NCI-H2107 treated with DMSO at 0.1 percent for 48 hours (cell line): ENCODE results near the gene VWCE.
"Not testable (repeated sequence)": the region's sequence is repeated elsewhere in the genome, so short reads cannot be mapped to it uniquely, and the experiment has no call there.

Source experiments
- DNase-seq: peaks from one replicate; lab custom pipeline; 2025; ENCODE audit not compliant: unreplicated experiment; lab: John Stamatoyannopoulos, UW

Gene VWCE

DNA sequence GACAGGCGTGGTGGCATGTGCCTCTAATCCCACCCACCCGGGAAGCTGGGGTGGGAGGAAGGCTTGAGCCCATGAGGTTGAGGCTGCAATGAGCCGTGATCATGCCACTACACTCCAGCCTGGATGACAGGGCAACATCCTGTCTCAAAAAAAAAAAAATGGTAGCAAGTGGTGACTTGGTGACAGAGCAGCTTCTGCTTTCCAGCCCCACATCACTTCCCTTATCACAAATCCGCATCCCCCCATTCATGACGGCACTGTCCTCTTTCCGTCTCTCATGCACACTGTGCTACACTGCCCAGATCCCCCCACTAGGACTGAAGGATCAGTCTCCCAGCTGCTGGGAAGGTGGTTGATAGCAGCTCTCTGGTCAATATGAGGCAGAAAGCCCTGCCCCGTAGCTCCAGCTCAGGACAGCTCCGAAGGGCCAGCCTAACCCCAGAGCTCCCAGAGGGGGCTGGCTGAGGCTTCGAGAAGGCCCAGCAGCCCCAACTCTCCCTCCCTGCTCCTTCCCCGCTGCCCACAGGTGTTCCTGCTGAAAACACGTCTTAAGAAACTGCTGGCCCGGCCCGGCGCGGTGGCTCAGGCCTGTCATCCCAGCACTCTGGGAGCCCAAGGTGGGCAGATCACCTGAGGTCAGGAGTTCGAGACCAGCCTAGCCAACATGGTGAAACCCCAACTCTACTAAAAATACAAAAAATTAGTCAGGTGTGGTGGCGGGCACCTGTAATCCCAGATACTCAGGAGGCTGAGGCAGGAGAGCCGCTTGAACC is 38.2 kb downstream of the VWCE start:
- no peak for DNase-seq

DNA sequence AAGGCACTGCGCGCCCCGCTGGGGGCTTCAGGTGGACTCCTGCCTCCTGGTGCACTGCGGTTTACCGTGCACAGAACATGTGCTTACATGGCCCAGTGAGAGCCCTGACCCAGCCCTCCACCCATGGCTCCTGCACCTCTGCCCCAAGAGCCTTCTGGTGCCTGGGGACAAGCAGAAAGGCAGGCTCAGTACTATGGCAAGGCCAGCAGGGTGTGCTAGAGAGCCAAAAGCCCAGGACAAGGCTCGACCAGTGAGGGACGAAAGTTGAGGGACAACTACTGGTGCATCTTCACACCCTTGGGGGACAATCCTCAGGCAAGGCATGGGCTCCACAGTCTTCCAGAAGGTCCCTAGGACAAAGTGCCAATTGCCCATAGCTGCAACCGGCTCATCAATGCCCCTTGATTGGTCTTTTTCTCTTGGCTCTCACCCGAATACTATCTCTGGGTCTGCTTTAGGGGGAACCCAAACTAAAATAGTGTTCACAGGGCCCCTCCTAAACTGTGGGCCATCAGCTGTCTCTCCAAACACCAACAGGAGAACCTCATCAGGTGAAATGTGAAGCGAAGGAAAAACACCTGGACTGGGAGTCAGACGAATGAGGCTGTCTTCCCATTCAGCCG is 40.6 kb downstream of the VWCE start:
- DNase-seq, result peak; percentile 50

DNA sequence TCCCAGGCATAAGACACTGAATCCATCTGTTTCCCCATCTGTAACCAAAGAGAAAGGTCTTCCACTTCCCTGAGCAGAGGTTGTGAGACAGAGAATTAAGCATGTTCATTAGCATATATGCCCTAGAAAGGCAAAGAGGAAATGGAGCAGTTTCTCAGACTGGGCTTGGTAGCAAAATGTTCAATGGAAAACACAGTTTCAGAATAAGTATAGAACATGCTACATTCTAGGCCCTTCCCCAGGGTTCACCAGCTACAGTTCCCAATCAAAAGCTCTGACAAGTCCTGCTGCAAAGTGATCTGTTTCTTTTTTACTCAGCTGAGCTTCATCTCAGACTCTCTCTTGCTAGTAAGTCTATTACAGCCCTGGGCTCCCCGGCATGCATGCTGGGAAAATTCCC is 42.8 kb downstream of the VWCE start:
- not testable (repeated sequence) for DNase-seq

DNA sequence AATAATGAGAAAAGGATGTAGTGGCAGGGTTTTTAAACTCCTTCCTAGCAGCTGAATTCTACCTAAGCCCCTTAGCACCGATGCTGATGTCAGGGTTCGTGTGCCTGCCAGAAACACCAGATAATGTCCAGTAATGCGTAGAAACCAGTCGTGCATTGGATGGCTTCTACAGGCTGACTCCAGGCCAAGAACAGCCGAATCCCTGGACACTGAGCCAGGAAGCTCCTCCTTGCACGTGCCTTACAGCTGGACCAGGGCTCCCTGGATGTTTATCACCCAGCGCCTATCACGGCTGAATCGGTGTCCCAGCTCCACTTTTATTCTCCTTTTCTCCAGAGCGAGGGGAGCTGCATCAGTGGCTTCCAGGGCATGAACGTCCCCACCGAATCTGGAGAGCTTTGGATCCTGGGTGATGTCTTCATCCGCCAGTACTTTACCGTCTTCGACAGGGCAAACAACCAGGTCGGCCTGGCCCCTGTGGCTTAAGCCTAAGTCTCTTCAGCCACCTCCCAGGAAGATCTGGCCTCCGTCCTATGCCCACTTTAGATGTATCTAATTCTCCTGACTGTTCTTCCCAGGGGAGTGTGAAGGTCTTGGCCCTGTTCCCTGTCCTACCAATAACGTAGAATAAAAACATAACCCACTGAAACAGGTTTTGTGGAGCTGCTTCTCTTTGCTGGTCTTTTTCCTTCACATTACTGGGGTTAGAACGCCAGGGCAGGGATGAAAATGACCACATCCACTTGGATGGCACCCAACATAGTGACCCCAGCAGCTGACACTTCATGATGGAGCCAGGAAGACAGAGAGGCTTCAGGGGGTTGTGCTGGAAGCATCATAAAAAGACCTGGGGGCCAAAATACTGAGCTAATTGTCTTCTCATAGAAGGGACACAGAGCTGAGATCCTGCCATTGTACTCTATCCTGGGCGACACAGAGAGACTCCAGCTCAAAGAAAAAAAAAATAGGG is 44.0 kb downstream of the VWCE start:
- DNase-seq, result not testable (repeated sequence)

DNA sequence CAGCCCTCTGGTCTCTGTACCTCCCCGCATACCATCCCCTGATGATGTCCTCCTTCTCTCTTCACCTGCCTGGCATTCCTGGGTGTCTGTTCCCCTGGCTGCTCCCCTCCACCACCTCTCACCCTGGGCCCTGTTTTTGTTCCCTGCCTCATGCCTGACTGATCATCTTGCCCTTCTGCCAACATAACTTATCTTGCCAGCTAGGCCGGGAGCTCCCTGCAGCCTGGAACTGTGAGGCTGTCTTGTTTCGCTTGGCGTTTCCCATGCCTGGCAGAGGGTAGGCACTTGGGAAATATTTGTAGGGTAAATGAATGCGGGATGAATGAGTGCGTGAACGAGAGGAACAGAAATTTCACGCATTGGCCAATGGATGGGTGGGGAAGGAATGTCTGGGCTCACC is 45.9 kb downstream of the VWCE start:
- DNase-seq, result not testable (repeated sequence)

DNA sequence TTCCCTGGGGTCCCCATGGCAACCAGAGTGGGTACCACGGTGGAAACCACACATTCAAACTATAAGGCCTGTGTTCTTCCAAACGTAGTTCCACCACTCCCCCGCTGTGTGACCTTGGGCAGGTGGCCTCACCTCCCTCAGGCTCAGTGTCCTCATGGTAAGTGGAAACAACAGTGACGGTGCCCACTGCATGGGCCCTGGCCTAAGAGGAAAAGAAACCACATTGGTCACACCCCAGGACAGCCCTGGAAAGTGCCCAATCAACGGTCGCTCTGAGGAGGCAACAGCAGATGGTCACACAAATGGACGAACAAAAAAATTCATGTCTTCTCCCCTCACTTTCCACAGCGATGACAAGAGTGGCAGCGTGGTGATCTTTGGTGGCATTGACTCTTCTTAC is 47.0 kb downstream of the VWCE start:
- DNase-seq, result not testable (repeated sequence)

DNA sequence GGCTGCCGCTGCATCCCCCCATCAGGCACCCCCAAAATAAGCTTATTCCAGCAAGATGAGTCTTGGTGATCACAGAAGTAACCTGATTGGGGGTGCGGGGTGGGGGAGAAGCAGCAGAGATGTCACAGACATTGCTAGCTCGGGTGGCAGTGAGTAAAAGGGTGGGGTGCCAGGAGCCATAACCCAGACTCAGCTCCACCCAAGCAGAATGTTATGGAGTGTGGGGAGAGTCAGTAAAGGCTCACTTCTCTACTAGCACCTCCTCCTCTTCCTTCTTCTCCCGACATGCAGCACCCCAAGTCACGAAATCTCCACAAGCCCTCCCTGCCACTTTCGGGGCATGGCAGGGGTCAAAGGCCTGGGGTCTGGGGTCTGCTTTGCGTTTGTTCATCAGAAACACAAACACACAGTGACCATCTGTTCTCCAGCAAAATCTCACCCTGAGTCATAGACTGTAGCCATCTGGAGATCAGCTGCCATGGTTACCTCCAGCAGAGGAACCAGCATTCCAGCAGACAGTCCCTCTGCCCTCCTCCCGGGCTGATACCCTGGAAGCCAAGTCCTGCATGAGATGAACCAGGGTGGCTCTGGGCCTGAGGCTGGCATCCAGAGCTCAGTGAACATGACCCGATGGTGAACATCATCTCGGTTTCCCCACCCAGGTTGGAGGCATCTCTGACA is 49.7 kb downstream of the VWCE start:
- not testable (repeated sequence) for DNase-seq

DNA sequence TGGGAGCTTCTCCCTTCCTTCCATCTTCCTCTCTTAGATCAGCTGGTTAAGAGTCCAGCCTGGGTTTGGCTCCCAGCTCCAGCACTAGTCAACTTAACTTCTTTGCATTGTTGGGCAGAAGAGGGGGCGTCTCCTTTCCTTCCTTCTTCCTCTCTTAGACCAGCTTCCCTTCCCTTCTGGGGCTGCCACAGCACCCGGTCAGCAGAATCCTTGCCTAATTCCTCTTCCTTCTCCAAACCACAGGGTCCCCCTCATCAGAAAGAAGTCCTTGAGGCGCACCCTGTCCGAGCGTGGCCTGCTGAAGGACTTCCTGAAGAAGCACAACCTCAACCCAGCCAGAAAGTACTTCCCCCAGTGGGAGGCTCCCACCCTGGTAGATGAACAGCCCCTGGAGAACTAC is 53.6 kb downstream of the VWCE start:
- DNase-seq, result not testable (repeated sequence)

DNA sequence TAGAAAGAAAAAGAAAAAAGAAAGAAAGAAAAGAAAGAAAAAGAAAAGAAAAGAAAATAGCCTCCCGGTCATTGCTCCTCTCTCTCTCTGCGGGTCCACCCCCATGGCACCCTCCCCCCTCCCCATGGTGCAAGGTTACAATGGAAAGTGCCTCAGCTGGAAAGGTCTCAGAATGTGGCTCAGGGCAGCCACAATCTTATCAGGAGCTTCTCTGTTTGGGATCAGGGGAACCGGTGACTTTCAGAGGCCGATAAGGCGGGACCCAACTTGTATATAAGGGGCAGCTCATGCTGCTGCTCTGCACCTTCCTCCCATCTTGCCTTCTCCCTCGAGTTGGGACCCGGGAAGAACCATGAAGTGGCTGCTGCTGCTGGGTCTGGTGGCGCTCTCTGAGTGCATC is 54.2 kb downstream of the VWCE start, which contains the start of gene PGA5:
PGA5 (plus strand) TSS at position 301 of the 400 bp plus-strand sequence; CDS start at position 353, 52 bp downstream.
- DNase-seq, result not testable (repeated sequence)

DNA sequence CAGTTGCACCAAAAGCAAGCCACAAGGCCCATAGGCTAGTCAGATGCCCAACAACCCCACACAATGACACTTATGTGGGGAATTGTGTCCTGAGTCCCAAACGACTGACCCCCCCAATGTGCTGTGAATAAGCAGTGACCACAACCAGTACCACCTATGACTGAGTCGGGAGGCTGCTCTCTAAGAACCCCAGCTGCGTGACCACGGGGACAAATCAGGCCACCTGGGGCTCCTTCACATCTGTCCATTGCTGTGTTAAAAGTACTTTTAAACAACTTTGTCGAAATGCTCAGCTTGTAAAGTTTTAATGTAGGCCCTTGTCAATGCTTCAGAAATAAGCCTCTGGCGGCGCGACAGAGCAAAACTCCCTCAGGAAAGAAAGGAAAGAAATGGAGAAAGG is 54.8 kb downstream of the VWCE start:
- not testable (repeated sequence) for DNase-seq

DNA sequence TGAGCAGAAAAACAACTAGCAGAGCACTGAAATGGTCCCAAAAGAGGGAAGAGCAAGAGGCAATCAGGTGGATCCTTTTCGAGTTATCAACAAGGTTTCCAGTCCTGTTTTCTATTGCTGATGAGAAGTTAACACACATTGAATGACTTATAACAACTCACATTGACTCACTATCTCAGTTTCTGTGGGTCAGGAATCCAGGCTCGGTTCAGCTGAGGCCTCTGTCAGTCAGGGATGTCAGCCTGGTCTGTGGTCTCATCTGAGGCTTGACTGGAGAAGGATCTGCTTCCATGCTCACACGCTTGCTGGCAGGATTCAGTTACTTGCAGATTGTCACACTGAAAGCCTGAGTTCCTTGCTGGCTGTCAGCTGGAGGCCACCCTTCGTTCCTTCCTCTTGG is 58.0 kb downstream of the VWCE start:
- DNase-seq, result not testable (repeated sequence)

DNA sequence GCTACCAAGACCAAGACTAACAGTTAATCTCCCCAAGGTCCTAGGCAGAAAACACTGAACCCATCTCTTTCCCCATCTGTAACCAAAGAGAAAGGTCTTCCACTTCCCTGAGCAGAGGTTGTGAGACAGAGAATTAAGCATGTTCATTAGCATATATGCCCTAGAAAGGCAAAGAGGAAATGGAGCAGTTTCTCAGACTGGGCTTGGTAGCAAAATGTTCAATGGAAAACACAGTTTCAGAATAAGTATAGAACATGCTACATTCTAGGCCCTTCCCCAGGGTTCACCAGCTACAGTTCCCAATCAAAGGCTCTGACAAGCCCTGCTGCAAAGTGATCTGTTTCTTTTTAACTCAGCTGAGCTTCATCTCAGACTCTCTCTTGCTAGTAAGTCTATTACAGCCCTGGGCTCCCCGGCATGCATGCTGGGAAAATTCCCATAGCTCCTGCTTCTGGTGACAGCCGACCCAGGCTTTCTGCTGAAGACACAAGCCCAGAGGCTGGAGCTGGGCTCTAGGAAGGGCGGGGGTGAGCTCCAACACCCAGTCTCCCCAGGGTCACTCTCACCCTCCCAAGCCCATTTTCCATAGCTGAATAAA is 62.5 kb downstream of the VWCE start:
- not testable (repeated sequence) for DNase-seq

DNA sequence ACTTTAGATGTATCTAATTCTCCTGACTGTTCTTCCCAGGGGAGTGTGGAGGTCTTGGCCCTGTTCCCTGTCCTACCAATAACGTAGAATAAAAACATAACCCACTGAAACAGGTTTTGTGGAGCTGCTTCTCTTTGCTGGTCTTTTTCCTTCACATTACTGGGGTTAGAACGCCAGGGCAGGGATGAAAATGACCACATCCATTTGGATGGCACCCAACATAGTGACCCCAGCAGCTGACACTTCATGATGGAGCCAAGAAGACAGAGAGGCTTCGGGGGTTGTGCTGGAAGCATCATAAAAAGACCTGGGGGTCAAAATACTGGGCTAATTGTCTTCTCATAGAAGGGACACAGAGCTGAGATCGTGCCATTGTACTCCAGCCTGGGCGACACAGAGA is 63.5 kb downstream of the VWCE start:
- DNase-seq, result not testable (repeated sequence)

DNA sequence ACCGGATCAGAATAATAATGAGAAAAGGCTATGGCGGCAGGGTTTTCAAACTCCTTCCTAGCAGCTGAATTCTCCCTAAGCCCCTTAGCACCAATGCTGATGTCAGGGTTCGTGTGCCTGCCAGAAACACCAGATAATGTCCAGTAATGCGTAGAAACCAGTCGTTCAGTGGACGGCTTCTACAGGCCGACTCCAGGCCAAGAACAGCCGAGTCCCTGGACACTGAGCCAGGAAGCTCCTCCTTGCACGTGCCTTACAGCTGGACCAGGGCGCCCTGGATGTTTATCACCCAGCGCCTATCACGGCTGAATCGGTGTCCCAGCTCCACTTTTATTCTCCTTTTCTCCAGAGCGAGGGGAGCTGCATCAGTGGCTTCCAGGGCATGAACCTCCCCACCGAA is 64.1 kb downstream of the VWCE start:
- DNase-seq, result not testable (repeated sequence)

DNA sequence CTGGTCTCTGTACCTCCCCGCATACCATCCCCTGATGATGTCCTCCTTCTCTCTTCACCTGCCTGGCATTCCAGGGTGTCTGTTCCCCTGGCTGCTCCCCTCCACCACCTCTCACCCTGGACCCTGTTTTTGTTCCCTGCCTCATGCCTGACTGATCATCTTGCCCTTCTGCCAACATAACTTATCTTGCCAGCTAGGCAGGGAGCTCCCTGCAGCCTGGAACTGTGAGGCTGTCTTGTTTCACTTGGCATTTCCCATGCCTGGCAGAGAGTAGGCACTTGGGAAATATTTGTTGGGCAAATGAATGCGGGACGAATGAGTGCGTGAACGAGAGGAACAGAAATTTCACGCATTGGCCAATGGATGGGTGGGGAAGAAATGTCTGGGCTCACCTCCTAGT is 65.7 kb downstream of the VWCE start:
- DNase-seq, result not testable (repeated sequence)

DNA sequence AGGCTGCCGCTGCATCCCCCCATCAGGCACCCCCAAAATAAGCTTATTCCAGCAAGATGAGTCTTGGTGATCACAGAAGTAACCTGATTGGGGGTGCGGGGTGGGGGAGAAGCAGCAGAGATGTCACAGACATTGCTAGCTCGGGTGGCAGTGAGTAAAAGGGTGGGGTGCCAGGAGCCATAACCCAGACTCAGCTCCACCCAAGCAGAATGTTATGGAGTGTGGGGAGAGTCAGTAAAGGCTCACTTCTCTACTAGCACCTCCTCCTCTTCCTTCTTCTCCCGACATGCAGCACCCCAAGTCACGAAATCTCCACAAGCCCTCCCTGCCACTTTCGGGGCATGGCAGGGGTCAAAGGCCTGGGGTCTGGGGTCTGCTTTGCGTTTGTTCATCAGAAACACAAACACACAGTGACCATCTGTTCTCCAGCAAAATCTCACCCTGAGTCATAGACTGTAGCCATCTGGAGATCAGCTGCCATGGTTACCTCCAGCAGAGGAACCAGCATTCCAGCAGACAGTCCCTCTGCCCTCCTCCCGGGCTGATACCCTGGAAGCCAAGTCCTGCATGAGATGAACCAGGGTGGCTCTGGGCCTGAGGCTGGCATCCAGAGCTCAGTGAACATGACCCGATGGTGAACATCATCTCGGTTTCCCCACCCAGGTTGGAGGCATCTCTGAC is 68.5 kb downstream of the VWCE start:
- DNase-seq, result not testable (repeated sequence)

DNA sequence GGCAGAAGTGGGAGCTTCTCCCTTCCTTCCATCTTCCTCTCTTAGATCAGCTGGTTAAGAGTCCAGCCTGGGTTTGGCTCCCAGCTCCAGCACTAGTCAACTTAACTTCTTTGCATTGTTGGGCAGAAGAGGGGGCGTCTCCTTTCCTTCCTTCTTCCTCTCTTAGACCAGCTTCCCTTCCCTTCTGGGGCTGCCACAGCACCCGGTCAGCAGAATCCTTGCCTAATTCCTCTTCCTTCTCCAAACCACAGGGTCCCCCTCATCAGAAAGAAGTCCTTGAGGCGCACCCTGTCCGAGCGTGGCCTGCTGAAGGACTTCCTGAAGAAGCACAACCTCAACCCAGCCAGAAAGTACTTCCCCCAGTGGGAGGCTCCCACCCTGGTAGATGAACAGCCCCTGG is 72.4 kb downstream of the VWCE start:
- not testable (repeated sequence) for DNase-seq

DNA sequence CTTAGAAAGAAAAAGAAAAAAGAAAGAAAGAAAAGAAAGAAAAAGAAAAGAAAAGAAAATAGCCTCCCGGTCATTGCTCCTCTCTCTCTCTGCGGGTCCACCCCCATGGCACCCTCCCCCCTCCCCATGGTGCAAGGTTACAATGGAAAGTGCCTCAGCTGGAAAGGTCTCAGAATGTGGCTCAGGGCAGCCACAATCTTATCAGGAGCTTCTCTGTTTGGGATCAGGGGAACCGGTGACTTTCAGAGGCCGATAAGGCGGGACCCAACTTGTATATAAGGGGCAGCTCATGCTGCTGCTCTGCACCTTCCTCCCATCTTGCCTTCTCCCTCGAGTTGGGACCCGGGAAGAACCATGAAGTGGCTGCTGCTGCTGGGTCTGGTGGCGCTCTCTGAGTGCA is 73.1 kb downstream of the VWCE start, which contains the start of gene PGA4:
PGA4 (plus strand) TSS at position 301 of the 400 bp plus-strand sequence; CDS start at position 355, 54 bp downstream.
- not testable (repeated sequence) for DNase-seq

DNA sequence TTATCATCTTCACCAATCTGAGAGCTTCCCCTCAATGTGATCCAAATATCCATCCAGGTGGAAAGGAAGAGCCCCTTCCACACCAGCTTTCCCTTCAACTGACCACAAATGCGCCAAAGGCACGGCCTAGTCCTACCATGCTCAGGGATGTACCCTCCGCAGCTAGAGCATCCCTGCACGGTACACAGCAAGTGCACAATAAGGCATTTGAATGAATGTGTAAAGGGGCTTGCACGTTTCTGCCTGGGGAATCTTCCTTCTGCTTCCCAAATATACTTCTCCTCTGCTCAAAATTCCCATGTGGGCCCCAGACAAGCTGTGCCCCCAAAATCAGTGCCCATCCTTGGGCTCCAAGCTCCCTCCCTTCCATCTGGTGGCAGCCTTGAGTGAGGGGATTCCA is 76.1 kb downstream of the VWCE start:
- DNase-seq, result not testable (repeated sequence)

DNA sequence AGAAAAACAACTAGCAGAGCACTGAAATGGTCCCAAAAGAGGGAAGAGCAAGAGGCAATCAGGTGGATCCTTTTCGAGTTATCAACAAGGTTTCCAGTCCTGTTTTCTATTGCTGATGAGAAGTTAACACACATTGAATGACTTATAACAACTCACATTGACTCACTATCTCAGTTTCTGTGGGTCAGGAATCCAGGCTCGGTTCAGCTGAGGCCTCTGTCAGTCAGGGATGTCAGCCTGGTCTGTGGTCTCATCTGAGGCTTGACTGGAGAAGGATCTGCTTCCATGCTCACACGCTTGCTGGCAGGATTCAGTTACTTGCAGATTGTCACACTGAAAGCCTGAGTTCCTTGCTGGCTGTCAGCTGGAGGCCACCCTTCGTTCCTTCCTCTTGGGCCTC is 76.8 kb downstream of the VWCE start:
- not testable (repeated sequence) for DNase-seq
